ENCODE measurements around the gene RTL3.

Gene RTL3

GRCh38 chrX:78673246-78673645 is 14.1 kb upstream of the RTL3 start (continued):
- TF ChIP-seq BCL11A (tag by site-specific recombination; IDR thresholded peaks at IDR 0.05; ENCODE audit: low read depth) (no peak), ZNF138 (tag by site-specific recombination; IDR thresholded peaks at IDR 0.05; ENCODE audit: borderline replicate concordance) (no peak), ZNF792 (tag by site-specific recombination; IDR thresholded peaks at IDR 0.05) (no peak), ZNF416 (tag by site-specific recombination; IDR thresholded peaks at IDR 0.05) (no peak), ZNF514 (tag by site-specific recombination; IDR thresholded peaks at IDR 0.05) (no peak), GLI4 (tag by site-specific recombination; IDR thresholded peaks at IDR 0.05) (no peak)

GRCh38 chrX:78665342-78665741 is 6.2 kb upstream of the RTL3 start:
- Histone ChIP-seq H3K4me3 (ENCODE audit: low read depth, low read length) (no peak overlapping the region), H3K36me3 (ENCODE audit: control insufficient read depth in 2 of 2, insufficient read depth in 1 of 2, low read length in 2 of 2) (no peaks in the 10 kb centered on the region), H3K27ac (ENCODE audit: extremely low read depth, low read depth, low read length) (no peak overlapping the region), H3K4me1 (ENCODE audit: control insufficient read depth, insufficient read depth, low read length) (no peaks in the 10 kb centered on the region), H3K9me3 (ENCODE audit: control insufficient read depth, insufficient read depth, low read depth, low read length) (no peaks in the 10 kb centered on the region; the same call in 1 of the 2 replicates)
- CTCF ChIA-PET: interaction anchor here (0.7 to 0.9 kb wide), 2 partner anchors 10 to 137 kb away, joined by 3 read pairs; no protein-coding TSS in a partner anchor
- POLR2A ChIA-PET: no interaction called here
- TF ChIP-seq ZNF837 (tag by site-specific recombination; IDR thresholded peaks at IDR 0.05) (no peak), SETDB1 (IDR thresholded peaks at IDR 0.05; ENCODE audit: insufficient read length, low read length) (no peak), ZNF473 (tag by site-specific recombination; IDR thresholded peaks at IDR 0.05) (no peak), ZNF548 (tag by site-specific recombination; IDR thresholded peaks at IDR 0.05) (no peak), PRDM4 (tag by site-specific recombination; IDR thresholded peaks at IDR 0.05) (no peak), IKZF3 (tag by site-specific recombination; IDR thresholded peaks at IDR 0.05) (no peak), KLF9 (tag by site-specific recombination; IDR thresholded peaks at IDR 0.05; ENCODE audit: low read depth) (no peak), ZSCAN18 (tag by site-specific recombination; IDR thresholded peaks at IDR 0.05) (no peak), ZNF791 (tag by site-specific recombination; IDR thresholded peaks at IDR 0.05) (no peak), FEZF1 (tag by site-specific recombination; IDR thresholded peaks at IDR 0.05) (no peak), ZNF302 (tag by site-specific recombination; IDR thresholded peaks at IDR 0.05; ENCODE audit: low read depth) (no peak), SALL2 (tag by site-specific recombination; IDR thresholded peaks at IDR 0.05; ENCODE audit: borderline replicate concordance) (no peak), ZNF510 (tag by site-specific recombination; IDR thresholded peaks at IDR 0.05; ENCODE audit: insufficient replicate concordance) (no peak), ZNF341 (tag by site-specific recombination; IDR thresholded peaks at IDR 0.05; ENCODE audit: low read depth) (no peak), ZNF571 (tag by site-specific recombination; IDR thresholded peaks at IDR 0.05) (no peak), ZSCAN16 (tag by site-specific recombination; IDR thresholded peaks at IDR 0.05) (no peak), PATZ1 (tag by site-specific recombination; IDR thresholded peaks at IDR 0.05) (no peak), REPIN1 (tag by site-specific recombination; IDR thresholded peaks at IDR 0.05; ENCODE audit: low read depth) (no peak), ZFP41 (tag by site-specific recombination; IDR thresholded peaks at IDR 0.05; ENCODE audit: borderline replicate concordance) (no peak), TSHZ1 (tag by site-specific recombination; IDR thresholded peaks at IDR 0.05; ENCODE audit: borderline replicate concordance) (no peak)

Measured in HEK293 (cell line).